PFSK-1 (cell line): ENCODE measurements around the gene GUK1.

Experiments used
- FOXP2 ChIP-seq: optimal IDR thresholded peaks from 2 replicates; pipeline ENCODE3; 2011; ENCODE audit warnings: borderline replicate concordance, control low read depth, inconsistent platforms; ENCODE audit not compliant: insufficient read depth; ENCODE audit errors: extremely low read length, extremely low read depth
- POLR2AphosphoS5 ChIP-seq: IDR thresholded peaks from 2 replicates; pipeline ENCODE4 v1.6.1; 2012; ENCODE audit warnings: low read depth, mild to moderate bottlenecking, control low read depth, low read length, moderate library complexity
- SIN3A ChIP-seq: IDR thresholded peaks from 2 replicates; pipeline ENCODE4 v1.6.1; 2012; ENCODE audit warnings: mild to moderate bottlenecking, low read length, moderate library complexity, borderline replicate concordance; ENCODE audit not compliant: insufficient read depth
- TAF1 ChIP-seq: IDR thresholded peaks from 2 replicates; pipeline ENCODE4 v1.6.1; 2012; ENCODE audit warnings: low read length, control low read depth, borderline replicate concordance; ENCODE audit not compliant: insufficient read depth
- TF ChIP-seq, protein P1 (sequence below), 2 experiments: IDR thresholded peaks; 2 replicates each; pipeline versions ENCODE4 v1.6.1 to v1.8.0; 2011 to 2012; ENCODE audit warnings: low read depth in 2 of 2, low read length in 2 of 2, control low read depth in 1 of 2, inconsistent platforms in 1 of 2, mild to moderate bottlenecking in 1 of 2, moderate library complexity in 1 of 2; ENCODE audit not compliant: insufficient read depth in 1 of 2

GUK1 gene

GRCh38 chr1:228108055-228108690 lies 31.9 kb upstream of the GUK1 start:
- TF ChIP-seq SIN3A, result no peak
- no peak for TF ChIP-seq FOXP2
- TF ChIP-seq TAF1, result no peak
- TF ChIP-seq, protein P1, sequence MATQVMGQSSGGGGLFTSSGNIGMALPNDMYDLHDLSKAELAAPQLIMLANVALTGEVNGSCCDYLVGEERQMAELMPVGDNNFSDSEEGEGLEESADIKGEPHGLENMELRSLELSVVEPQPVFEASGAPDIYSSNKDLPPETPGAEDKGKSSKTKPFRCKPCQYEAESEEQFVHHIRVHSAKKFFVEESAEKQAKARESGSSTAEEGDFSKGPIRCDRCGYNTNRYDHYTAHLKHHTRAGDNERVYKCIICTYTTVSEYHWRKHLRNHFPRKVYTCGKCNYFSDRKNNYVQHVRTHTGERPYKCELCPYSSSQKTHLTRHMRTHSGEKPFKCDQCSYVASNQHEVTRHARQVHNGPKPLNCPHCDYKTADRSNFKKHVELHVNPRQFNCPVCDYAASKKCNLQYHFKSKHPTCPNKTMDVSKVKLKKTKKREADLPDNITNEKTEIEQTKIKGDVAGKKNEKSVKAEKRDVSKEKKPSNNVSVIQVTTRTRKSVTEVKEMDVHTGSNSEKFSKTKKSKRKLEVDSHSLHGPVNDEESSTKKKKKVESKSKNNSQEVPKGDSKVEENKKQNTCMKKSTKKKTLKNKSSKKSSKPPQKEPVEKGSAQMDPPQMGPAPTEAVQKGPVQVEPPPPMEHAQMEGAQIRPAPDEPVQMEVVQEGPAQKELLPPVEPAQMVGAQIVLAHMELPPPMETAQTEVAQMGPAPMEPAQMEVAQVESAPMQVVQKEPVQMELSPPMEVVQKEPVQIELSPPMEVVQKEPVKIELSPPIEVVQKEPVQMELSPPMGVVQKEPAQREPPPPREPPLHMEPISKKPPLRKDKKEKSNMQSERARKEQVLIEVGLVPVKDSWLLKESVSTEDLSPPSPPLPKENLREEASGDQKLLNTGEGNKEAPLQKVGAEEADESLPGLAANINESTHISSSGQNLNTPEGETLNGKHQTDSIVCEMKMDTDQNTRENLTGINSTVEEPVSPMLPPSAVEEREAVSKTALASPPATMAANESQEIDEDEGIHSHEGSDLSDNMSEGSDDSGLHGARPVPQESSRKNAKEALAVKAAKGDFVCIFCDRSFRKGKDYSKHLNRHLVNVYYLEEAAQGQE (IDR thresholded peaks at IDR 0.05; ENCODE audit: insufficient read depth in 1 of 2, low read depth in 2 of 2, low read length in 2 of 2), result no peak

GRCh38 chr1:228108742-228109072 lies 31.4 kb upstream of the GUK1 start:
- TF ChIP-seq FOXP2, result no peak
- TF ChIP-seq, protein P1 (IDR thresholded peaks at IDR 0.05; ENCODE audit: insufficient read depth in 1 of 2, low read depth in 2 of 2, low read length in 2 of 2), result no peak
- TF ChIP-seq SIN3A, result no peak
- no peak for TF ChIP-seq POLR2AphosphoS5
- no peak for TF ChIP-seq TAF1

DNA sequence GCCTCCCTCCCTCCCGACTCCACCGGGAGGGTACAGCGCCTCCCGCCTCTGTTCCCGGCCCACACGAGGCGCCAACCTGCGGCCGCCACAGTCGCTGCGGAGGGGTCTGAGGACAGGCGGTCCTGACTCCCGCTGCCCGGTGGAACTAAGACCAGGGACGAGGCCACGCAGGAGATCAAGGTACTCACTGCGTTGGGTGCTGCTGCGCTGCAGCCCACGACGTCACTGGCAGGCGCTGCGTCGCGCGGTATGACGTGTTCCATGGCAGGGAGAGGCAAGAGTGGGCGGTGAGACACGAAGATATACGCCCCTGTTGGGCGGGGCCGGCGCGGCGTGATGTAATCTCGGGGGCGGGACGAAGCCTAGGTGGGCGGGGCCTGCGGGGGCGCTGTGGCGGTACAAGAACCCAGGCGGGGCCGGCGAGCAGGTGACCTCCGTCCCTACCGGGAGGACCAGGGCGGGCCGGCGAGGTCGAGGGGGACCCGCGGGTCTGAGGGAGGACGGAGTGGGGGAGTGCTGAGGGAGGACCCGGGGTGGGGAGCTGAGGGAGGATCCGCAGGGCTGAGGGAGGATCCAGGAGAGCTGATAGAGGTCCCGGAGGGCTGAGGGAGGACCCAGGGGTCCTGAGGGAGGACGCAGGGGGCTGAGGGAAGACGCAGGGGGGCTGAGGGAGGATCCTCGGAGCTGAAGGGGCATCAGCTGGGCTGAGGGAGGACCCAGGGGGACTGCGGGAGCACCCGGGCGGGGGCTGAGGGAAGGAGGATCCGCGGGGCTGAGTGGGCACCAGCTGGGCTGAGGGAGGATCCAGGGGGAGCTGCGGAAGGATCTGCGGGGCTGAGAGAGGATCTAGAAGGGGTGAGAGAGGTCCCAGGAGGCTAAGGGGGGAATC lies 30.8 kb upstream of the GUK1 start, which contains the start of gene MRPL55:
MRPL55 (minus strand) TSS at position 227 of the 889 bp plus-strand sequence. CDS start 1,039 bp downstream, outside the sequence.
- TF ChIP-seq TAF1 (no peak), FOXP2 (no peak), SIN3A (peak; percentile 56; the same call in 1 of the 2 replicates), POLR2AphosphoS5 (peak; percentile 95)
- TF ChIP-seq, protein P1 (IDR thresholded peaks at IDR 0.05; ENCODE audit: insufficient read depth in 1 of 2, low read depth in 2 of 2, low read length in 2 of 2), result peak in 1 of 2 experiments; percentile 50; a peak in 1 of 4 replicates

DNA sequence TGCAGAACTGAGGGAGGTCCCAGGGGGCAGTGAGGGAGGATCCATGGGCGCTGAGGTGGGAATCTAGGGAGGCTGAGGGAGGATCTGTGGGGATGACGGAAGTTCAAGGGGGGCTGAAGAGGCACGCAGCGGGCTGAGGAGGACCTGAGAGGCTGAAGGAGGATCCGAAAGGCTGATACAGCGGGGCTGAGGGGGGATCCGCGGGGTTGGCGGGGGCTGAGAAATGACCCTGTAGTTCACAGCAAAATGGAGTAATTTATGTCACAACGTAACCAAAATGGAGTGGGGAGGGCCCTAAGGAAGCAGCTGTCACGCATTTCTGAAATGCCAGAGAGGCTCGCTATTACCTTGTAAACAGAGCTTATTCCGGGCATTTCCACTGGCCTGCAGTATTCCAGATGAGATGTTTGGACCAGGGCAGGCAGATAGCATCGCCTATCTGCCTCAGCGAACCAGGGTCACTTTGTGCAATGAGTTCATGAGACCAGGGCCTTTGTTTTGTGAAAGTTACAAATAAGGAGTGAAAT lies 30.1 kb upstream of the GUK1 start:
- TF ChIP-seq TAF1 (no peak), SIN3A (no peak), FOXP2 (no peak), POLR2AphosphoS5 (no peak)
- TF ChIP-seq, protein P1 (IDR thresholded peaks at IDR 0.05; ENCODE audit: insufficient read depth in 1 of 2, low read depth in 2 of 2, low read length in 2 of 2), result no peak
